NCI-H748 (cell line): ENCODE results near the gene MUS81.
"Not testable (repeated sequence)": the region's sequence is repeated elsewhere in the genome, so short reads cannot be mapped to it uniquely, and the experiment has no call there.

Experiments used
- DNase-seq: peaks from one replicate; lab custom pipeline; 2025; ENCODE audit not compliant: unreplicated experiment; lab: John Stamatoyannopoulos, UW

The MUS81 gene

GRCh38 chr11:65891219-65892136 lies 31.2 kb downstream of the MUS81 start:
- DNase-seq, result peak; percentile 72

- DNase-seq, result not testable (repeated sequence)
Measured at GRCh38 chr11:65892137-65892540, 31.9 kb downstream of the MUS81 start.

DNA sequence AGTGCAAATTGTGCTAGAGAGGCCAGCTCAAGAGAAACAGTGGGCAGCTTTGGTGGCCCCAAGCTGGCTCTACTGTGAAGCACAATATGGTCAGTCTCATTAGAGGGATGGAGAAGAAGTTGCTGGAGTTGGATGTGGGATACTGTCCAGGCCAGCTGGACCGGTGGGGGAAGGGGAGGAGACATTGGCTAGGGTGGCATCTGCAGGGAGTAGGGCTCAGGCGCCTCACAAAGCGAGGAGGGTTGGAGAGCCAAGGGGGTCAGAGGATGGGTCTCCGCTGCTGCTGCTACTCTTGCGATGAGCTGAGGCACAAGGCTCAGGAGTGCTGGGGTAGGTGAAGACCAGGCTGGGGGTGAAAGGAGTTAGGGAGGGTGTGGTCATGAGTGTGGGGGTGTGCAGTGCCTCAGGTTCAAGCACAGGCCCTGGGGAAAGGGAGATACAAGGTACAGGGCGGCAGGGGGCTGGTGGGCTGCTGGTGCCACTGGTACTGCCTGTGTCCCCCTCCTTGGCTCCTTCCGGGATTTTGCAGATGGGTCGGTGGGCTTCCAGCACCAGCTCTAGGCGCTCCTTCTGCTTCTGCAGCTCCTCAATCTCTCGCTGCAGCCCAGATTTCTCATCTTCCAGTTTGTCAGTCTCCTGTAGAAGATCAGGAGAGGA lies 32.6 kb downstream of the MUS81 start:
- DNase-seq, result no peak

DNA sequence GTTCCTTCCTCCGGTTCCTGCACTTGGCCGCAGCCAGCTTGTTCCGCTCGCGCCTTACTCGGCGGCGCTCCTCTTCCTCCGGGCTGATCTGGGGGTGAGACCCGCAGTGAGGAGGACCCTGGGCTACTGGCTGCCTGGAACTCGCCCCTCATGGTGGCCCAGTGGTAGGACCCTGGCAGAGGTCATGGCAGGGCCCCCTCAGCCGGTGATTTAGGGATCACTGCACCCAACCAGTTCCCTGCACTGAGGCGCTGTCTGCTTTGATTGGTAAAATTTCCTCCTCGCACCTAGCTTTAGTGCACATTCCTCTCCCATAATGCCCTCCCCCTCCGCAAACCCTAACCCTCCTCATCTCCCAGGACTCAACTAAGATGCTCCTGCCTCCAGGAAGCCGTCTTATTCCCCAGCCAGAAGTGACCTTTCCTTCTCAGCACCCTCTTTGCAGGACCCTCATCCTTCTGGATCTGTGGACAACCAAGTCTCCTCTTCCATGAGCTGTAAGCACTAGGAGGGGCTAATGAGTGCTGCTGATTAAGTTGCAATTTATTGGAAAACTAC lies 33.9 kb downstream of the MUS81 start:
- DNase-seq, result no peak

GRCh38 chr11:65895482-65895981 lies 35.3 kb downstream of the MUS81 start:
- DNase-seq, result no peak

- no peak for DNase-seq
Measured at GRCh38 chr11:65896034-65896999, 36.1 kb downstream of the MUS81 start.

GRCh38 chr11:65897020-65897471 lies 36.8 kb downstream of the MUS81 start:
- DNase-seq, result no peak

- DNase-seq, result no peak
Measured at GRCh38 chr11:65898656-65899355, 38.6 kb downstream of the MUS81 start.

DNA sequence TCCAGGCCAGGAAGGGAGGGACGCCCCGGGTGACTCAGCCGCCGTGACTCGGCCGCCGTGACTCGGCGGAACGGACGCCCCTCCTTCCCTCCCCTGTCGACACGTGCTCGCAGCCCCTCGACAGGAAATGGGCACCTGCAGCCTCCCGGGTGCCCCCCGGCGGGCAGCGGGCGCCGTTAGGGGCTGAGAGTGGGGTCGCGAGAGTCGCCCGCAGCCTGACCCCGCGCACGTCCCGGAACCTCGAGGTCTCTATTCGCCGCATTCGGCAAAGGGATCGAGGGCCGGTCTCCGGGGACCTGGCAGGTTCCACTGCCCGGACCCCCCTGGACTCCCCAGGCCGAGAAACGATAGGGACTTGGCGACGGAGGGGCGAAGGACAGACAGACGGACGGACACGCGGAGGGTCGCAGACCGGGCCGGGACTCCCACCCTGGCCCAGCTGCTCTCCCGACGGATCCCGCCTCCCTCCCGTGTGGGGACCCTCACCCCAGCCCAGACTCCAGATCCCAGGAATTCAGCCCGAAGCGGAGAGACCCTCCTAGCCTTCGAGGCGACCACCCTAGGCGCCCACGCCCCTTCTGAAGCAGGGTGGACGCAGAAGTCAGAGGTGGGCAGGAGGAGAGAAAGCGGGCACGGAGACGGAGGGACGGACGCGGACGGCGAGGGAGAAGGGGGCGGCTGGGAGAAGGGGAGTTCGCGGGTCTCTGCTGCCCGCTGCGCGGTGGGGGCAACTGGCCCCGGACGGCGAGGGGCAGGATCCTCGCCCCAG lies 39.3 kb downstream of the MUS81 start:
- no peak for DNase-seq

GRCh38 chr11:65900125-65900898 lies 40.1 kb downstream of the MUS81 start, which contains the start of gene FOSL1:
TSS of gene FOSL1 (minus strand) at chr11:65900388. CDS start at chr11:65900339, 49 bp downstream.
- DNase-seq, result peak; percentile 87

GRCh38 chr11:65900899-65901180 lies 40.6 kb downstream of the MUS81 start:
- DNase-seq, result no peak

DNA sequence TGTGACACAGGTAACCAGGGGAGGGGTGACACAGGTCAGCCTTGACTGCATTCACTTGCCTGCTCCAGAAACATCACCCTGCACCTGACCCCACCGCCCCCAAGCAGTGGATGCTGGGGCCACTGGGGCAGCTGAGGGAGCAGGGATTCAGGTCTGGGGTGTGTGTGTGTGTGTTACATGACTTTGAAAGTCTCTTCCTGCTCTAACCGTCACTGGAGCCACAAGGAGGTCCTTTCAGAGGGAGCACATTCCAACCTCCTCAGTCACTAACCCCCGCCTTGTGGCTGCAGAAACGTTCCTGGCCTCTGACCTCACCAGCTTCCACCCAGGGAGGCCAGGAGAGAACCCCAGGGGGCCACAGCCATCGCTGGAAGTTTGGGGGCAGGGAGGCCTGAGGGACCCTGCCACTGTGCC lies 42.8 kb downstream of the MUS81 start:
- DNase-seq, result no peak

DNA sequence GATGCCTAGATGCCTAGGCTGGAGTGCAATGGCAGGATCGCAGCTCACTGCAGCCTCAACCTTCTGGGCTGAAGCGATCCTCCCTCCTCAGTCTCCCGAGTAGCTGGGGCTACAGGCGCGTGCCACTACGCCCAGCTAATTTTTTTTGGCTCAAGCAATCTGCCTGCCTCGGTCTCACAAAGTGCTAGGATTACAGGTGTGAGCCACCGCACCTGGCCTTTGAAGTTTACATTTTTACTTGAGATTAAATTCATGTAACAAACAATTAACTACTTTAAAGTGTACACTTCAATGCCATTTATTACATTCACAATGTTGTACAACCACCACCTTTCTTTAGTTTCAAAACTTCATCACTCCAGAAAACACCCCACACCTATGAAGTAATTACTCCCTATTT lies 43.5 kb downstream of the MUS81 start:
- DNase-seq, result no peak

GRCh38 chr11:65906602-65907001 lies 46.4 kb downstream of the MUS81 start:
- no peak for DNase-seq

GRCh38 chr11:65907878-65908277 lies 47.6 kb downstream of the MUS81 start:
- no peak for DNase-seq

DNA sequence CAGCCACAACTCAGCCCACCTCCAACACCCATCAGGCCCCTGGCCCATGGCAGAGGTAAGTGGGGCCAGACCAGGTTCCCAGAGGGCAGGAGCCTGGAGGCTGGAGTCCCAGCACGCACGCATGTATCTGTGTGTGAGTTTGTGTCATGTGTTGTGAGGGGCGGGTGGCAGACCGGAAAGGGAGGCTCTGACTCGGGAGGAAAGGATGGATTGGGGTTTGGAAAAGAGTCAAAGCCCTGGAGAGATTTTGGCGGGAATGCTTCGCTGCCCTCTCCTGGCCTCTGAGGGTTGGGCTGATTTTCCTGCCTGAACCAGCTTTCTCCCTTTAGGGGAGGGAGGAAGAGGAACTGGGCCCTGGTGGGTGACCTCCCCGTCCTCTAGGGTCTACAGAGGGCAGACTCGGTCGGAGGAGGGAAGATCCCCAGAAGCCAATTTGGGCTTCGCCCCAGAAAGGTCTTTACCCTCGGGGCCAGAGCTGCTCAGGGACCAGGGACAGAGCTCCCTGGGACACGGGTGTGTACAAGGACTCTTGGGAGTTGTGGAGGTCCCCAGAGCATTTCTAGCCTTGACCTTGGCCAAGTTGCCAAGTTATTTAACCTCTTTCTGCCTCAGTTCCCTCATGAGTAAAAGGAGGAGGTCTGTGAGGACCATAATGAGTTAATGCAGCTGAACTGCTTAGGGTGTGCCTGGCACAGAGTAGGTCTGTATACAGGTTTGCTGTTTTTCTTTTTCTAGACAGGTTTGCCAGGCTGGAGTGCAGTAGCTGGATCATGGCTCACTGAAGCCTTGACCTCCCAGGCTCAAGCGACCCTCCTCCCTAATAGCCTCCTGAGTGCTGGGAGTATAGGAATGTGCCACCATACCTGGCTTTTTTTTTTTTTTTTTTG lies 51.7 kb downstream of the MUS81 start:
- DNase-seq, result peak; percentile 56

GRCh38 chr11:65912845-65913244 lies 52.6 kb downstream of the MUS81 start:
- DNase-seq, result no peak
